Astrocyte of the cerebellum (primary cell): ENCODE measurements around the gene GRB10.

Source experiments
- DNase-seq: peaks from one replicate; pipeline ENCODE4 v3.0.0-alpha.2; 2011; ENCODE audit warnings: low read depth
- H3K4me3 ChIP-seq: 2 replicates; pipeline ENCODE4 v1.5.1; 2011; ENCODE audit warnings: mild to moderate bottlenecking, low read depth, low read length, moderate library complexity
- CTCF ChIP-seq: IDR thresholded peaks from 2 replicates; pipeline ENCODE4 v1.5.1; 2012; ENCODE audit warnings: low read length, low read depth, moderate library complexity, mild to moderate bottlenecking; ENCODE audit errors: missing control alignments
- in situ Hi-C: cut with HindIII; loops from 2 replicates; pipeline ENCODE4 v1.10.0; 2017; ENCODE audit warnings: low sequenced_read_pairs

GRB10 gene

DNA sequence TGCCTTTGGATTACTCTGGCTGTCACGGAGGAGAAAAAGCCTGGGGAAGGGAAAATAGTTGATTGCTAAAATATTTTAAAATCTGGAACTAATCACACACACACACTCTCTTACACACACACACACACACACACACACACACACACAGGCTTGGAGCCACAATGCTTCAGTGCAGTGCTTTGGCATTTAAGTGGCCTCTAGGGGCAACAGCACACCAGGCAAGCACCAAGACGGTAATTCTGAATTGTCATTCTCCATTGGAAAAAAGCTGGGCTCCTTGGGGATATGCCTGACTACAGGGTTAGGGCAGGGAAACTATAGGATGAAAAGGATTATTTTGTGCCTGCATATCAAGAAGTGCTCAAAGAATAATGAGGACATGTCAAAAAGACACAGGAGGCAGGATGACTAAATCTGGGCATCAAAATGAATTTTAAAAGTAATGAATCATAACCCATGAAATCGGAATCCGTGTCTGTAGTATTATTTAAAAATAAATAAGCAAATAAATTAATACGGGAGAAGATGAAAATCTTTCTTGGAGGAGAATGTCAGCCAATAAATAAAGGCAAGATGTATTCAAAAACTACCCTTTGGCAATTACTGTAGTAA, 187.1 kb downstream of the GRB10 start:
- in situ Hi-C loops = loop anchor here (25.0 kb wide), 1 partner anchor 542 kb away; no protein-coding TSS in a partner anchor
- peak; percentile 75 for TF ChIP-seq CTCF
- no peak overlapping the region for H3K4me3 ChIP-seq
- peak; percentile 31 for DNase-seq

GRCh38 chr7:50594734-50595485, 187.8 kb downstream of the GRB10 start:
- no peak for TF ChIP-seq CTCF
- DNase-seq = no peak
- no peak overlapping the region for H3K4me3 ChIP-seq
- in situ Hi-C loops = loop anchor here (25.0 kb wide), 1 partner anchor 542 kb away; no protein-coding TSS in a partner anchor

GRCh38 chr7:50594136-50594535, 188.6 kb downstream of the GRB10 start:
- H3K4me3 ChIP-seq = no peak overlapping the region
- in situ Hi-C loops = loop anchor here (25.0 kb wide), 1 partner anchor 543 kb away; no protein-coding TSS in a partner anchor
- no peak for DNase-seq
- no peak for TF ChIP-seq CTCF

- TF ChIP-seq CTCF = no peak
- in situ Hi-C loops = loop anchor here (25.0 kb wide), 1 partner anchor 544 kb away; no protein-coding TSS in a partner anchor
- no peak for DNase-seq
- H3K4me3 ChIP-seq = no peak overlapping the region
Observed at GRCh38 chr7:50592940-50593339, 189.8 kb downstream of the GRB10 start.

GRCh38 chr7:50591480-50592438, 190.9 kb downstream of the GRB10 start:
- H3K4me3 ChIP-seq = no peak overlapping the region
- TF ChIP-seq CTCF = no peak
- no peak for DNase-seq
- in situ Hi-C loops = loop anchor here (25.0 kb wide), 1 partner anchor 546 kb away; no protein-coding TSS in a partner anchor

GRCh38 chr7:50591098-50591479, 191.6 kb downstream of the GRB10 start:
- no peak for DNase-seq
- in situ Hi-C loops = loop anchor here (25.0 kb wide), 1 partner anchor 546 kb away; no protein-coding TSS in a partner anchor
- no peak for TF ChIP-seq CTCF
- no peak overlapping the region for H3K4me3 ChIP-seq
